A549 (cell line): ENCODE results near the gene ZPR1. TPM values are rescaled to one million over a fixed set of nuclear protein-coding genes. Genes with fewer than 3 reads are reported as not detected.

Experiments
- ATAC-seq, 2 experiments: fragments of 200-7000 bp in 1 of 2; fragments of >200 bp in 1 of 2; cut with Nextera tagmentation in 1 of 2; cut with Tn5 transposase in 1 of 2; 3 replicates each; pipeline versions ENCODE4 v1.8.0 to v1.9.1; 2018 to 2020; ENCODE audit warnings: mild to moderate bottlenecking in 1 of 2, moderate library complexity in 1 of 2
- CTCF ChIA-PET: fragments of 300-600 bp; sonication (Branson Sonifier 250); formaldehyde crosslinking; extraction: SDS; loops from one replicate; lab custom pipeline; 2021; ENCODE audit warnings: antibody characterized with exemption, inconsistent platforms; lab: Yijun Ruan, JAX
- POLR2A ChIA-PET: fragments of 350-600 bp; formaldehyde crosslinking; extraction: SDS; loops from one replicate; lab custom pipeline; 2021; ENCODE audit warnings: antibody characterized with exemption, inconsistent platforms; lab: Yijun Ruan, JAX
- DNase-seq, 2 experiments: peaks; one replicate each; pipeline versions ENCODE4 v3.0.0 to v3.0.0-alpha.2; 2011 to 2016; ENCODE audit warnings: low read depth in 1 of 2, low spot score in 1 of 2
- FAIRE-seq: peaks from 2 replicates; lab custom pipeline; 2011; peaks lifted over from hg19 to GRCh38; lab: Jason Lieb, UNC
- H3K27ac ChIP-seq, 2 experiments: fragments of >200 bp; sonication (Bioruptor Twin); formaldehyde crosslinking; 3 replicates each; pipeline ENCODE4 v1.5.1; 2016 to 2017
- H3K4me1 ChIP-seq: fragments of >200 bp; sonication (Bioruptor Twin); formaldehyde crosslinking; 3 replicates; pipeline ENCODE4 v1.6.1; 2016
- H3K4me2 ChIP-seq: fragments of >200 bp; sonication (Bioruptor Twin); formaldehyde crosslinking; 3 replicates; pipeline ENCODE4 v1.6.1; 2016
- H3K4me3 ChIP-seq: fragments of >200 bp; sonication (Bioruptor Twin); formaldehyde crosslinking; 3 replicates; pipeline ENCODE4 v1.5.1; 2016
- H3K9me3 ChIP-seq: fragments of >200 bp; sonication (Bioruptor Twin); formaldehyde crosslinking; 3 replicates; pipeline ENCODE4 v1.6.1; 2016
- CBX8 ChIP-seq: fragments of 200-600 bp; sonication (generic); IDR thresholded peaks from 2 replicates; pipeline ENCODE4 v1.6.1; 2016
- EP300 ChIP-seq, 2 experiments: fragments of >200 bp; sonication (Bioruptor Twin); formaldehyde crosslinking; IDR thresholded peaks; 2 replicates in 1 of 2; 3 replicates in 1 of 2; pipeline ENCODE4 v1.6.1; 2016 to 2017
- FOSL2 ChIP-seq, 2 experiments: fragments of 450-650 bp in 1 of 2; fragments of >200 bp in 1 of 2; sonication (Bioruptor Twin) in 1 of 2; formaldehyde crosslinking; IDR thresholded peaks; 2 replicates each; pipeline versions ENCODE4 v1.5.0 to v1.6.1; 2016 to 2020; ENCODE audit warnings: mild to moderate bottlenecking in 1 of 2, moderate library complexity in 1 of 2
- GATA3 ChIP-seq: IDR thresholded peaks from 2 replicates; pipeline ENCODE4 v1.6.1; 2012; ENCODE audit warnings: borderline replicate concordance
- HOXB13 ChIP-seq: fragments of 250-450 bp; sonication (Bioruptor Pico); IDR thresholded peaks from 2 replicates; pipeline ENCODE4 v1.5.0; 2020; ENCODE audit warnings: low read depth, mild to moderate bottlenecking, moderate library complexity
- HOXB5 ChIP-seq: fragments of 250-450 bp; sonication (Bioruptor Pico); IDR thresholded peaks from 2 replicates; pipeline ENCODE4 v1.5.0; 2020; ENCODE audit warnings: mild to moderate bottlenecking, moderate library complexity
- JUNB ChIP-seq: fragments of >200 bp; sonication (Bioruptor Twin); formaldehyde crosslinking; IDR thresholded peaks from 2 replicates; pipeline ENCODE4 v1.6.1; 2016
- MAFK ChIP-seq: fragments of 450-650 bp; IDR thresholded peaks from 2 replicates; pipeline ENCODE4 v1.6.1; 2014; ENCODE audit not compliant: partially characterized antibody
- MAZ ChIP-seq: fragments of 150-350 bp; IDR thresholded peaks from 2 replicates; pipeline ENCODE4 v1.6.1; 2014; ENCODE audit warnings: antibody characterized with exemption, low read depth, low read length, borderline replicate concordance
- NFE2L2 ChIP-seq: fragments of 150-350 bp; conservative IDR thresholded peaks from 2 replicates; pipeline ENCODE4 v1.6.1; 2014; ENCODE audit warnings: low read length
- NR3C1 ChIP-seq: fragments of >200 bp; sonication (Bioruptor Twin); formaldehyde crosslinking; IDR thresholded peaks from 3 replicates; pipeline ENCODE4 v1.6.1; 2017
- RCOR1 ChIP-seq: fragments of 150-350 bp; IDR thresholded peaks from 2 replicates; pipeline ENCODE4 v1.6.1; 2014; ENCODE audit warnings: antibody characterized with exemption, low read length, low read depth
- SREBF2 ChIP-seq: fragments of 450-650 bp; IDR thresholded peaks from 2 replicates; pipeline ENCODE4 v1.6.1; 2014; ENCODE audit warnings: mild to moderate bottlenecking, moderate library complexity
- TFCP2L1 ChIP-seq: fragments of 250-450 bp; sonication (Bioruptor Pico); IDR thresholded peaks from 2 replicates; pipeline ENCODE4 v1.5.0; 2021; ENCODE audit warnings: mild to moderate bottlenecking
- TP53 ChIP-seq: fragments of 250-450 bp; sonication (Bioruptor Pico); IDR thresholded peaks from 2 replicates; pipeline ENCODE4 v1.5.0; 2021; ENCODE audit warnings: mild to moderate bottlenecking, moderate library complexity
- ZC3H11A ChIP-seq: fragments of 450-650 bp; IDR thresholded peaks from 2 replicates; pipeline ENCODE4 v1.6.1; 2014; ENCODE audit warnings: antibody characterized with exemption, mild to moderate bottlenecking
- ZFP36 ChIP-seq: fragments of 450-650 bp; IDR thresholded peaks from 2 replicates; pipeline ENCODE4 v1.6.1; 2014; ENCODE audit warnings: borderline replicate concordance; ENCODE audit not compliant: partially characterized antibody
- ZNF302 ChIP-seq: fragments of 250-450 bp; sonication (Bioruptor Pico); IDR thresholded peaks from 2 replicates; pipeline ENCODE4 v1.9.0; 2021; ENCODE audit warnings: inconsistent platforms, mild to moderate bottlenecking, moderate library complexity
- WGBS: methylation state at CpG from one replicate; pipeline ENCODE4 v1.1.6; 2017; ENCODE audit errors: missing lambda C conversion rate; 5-methylcytosine and 5-hydroxymethylcytosine counted together
- polyA plus RNA-seq, 4 experiments: library from polyadenylated mRNA; depleted of rRNA in 3 of 4; stranded (reverse); fragments of >200 nt; fragmentation: RNase III in 1 of 4; extraction: RNeasy Plus Mini Kit Qiagen cat#74134 plus additional on column Dnase treatment in 1 of 4; gene quantifications; 2 replicates in 3 of 4; 3 replicates in 1 of 4; pipeline ENCODE4 v1.2.3, GENCODE V29; 2011 to 2017
- TF ChIP-seq, protein P1 (sequence below): fragments of 450-650 bp; IDR thresholded peaks from 2 replicates; pipeline ENCODE4 v1.6.1; 2014; ENCODE audit warnings: antibody characterized with exemption
- TF ChIP-seq, protein P2 (sequence below): IDR thresholded peaks from 2 replicates; pipeline ENCODE4 v1.6.1; 2012
- TF ChIP-seq, protein P3 (sequence below): fragments of 200-600 bp; sonication (generic); IDR thresholded peaks from 2 replicates; pipeline ENCODE4 v1.6.1; 2016; ENCODE audit warnings: antibody characterized with exemption, mild to moderate bottlenecking, moderate library complexity

Gene ZPR1
- polyA plus RNA-seq, 2 of the 4 experiments (the other 2 are of a cell fraction) = 44.1 to 65.6 TPM

- Histone ChIP-seq H3K4me1 (0 out of 3 replicates have a peak, but pooled peaks cover 3% of the 10 kb centered on the region), H3K4me3 (no peak overlapping the region), H3K4me2 (no peak overlapping the region), H3K9me3 (no peaks in the 10 kb centered on the region), H3K27ac (peak overlapping the region; percentile 16 to 58; a peak in 2 of 6 replicates)
- CTCF ChIA-PET = interaction anchor here (1.9 kb wide), 1 partner anchor 310 kb away, joined by 6 read pairs; no protein-coding TSS in a partner anchor
- no peak for ATAC-seq
- POLR2A ChIA-PET = no interaction called here
- no peak for TF ChIP-seq RCOR1
- TF ChIP-seq MAFK = peak; percentile 88
- TF ChIP-seq ZC3H11A = no peak
- TF ChIP-seq MAZ = no peak
- TF ChIP-seq NFE2L2 = peak; percentile 80
- TF ChIP-seq JUNB = no peak
- no peak for FAIRE-seq
- 75% methylated on average over 1 of the region's 1 CpG for WGBS
- DNase-seq = no peak
These were observed 8.7 kb upstream of the ZPR1 start for GRCh38 chr11:116796548-116796947.

- H3K4me2 ChIP-seq = no peak overlapping the region
- DNase-seq (no peak), FAIRE-seq (no peak), ATAC-seq (no peak)
- TF ChIP-seq CBX8 (no peak), ZFP36 (no peak)
- TF ChIP-seq, protein P1, sequence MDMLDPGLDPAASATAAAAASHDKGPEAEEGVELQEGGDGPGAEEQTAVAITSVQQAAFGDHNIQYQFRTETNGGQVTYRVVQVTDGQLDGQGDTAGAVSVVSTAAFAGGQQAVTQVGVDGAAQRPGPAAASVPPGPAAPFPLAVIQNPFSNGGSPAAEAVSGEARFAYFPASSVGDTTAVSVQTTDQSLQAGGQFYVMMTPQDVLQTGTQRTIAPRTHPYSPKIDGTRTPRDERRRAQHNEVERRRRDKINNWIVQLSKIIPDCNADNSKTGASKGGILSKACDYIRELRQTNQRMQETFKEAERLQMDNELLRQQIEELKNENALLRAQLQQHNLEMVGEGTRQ = no peak
- TF ChIP-seq, protein P2, sequence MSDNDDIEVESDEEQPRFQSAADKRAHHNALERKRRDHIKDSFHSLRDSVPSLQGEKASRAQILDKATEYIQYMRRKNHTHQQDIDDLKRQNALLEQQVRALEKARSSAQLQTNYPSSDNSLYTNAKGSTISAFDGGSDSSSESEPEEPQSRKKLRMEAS = no peak
- 86% methylated on average over 2 of the region's 2 CpGs for WGBS
- no peaks in the 10 kb centered on the region for H3K9me3 ChIP-seq
- H3K27ac ChIP-seq = no peak overlapping the region
- ChIA-PET POLR2A (no interaction called here), CTCF (interaction anchor here (0.7 to 8.8 kb wide), 5 partner anchors 31 to 431 kb away, joined by 3 to 114 read pairs (median 6); no protein-coding TSS in a partner anchor)
- H3K4me1 ChIP-seq = 0 out of 3 replicates have a peak, but pooled peaks cover 3% of the 10 kb centered on the region
- no peak overlapping the region for H3K4me3 ChIP-seq
These were observed 7.0 kb upstream of the ZPR1 start for GRCh38 chr11:116794851-116795250.

- no peak for ATAC-seq
- Histone ChIP-seq H3K4me1 (0 out of 3 replicates have a peak, but pooled peaks cover 3% of the 10 kb centered on the region), H3K4me3 (no peak overlapping the region), H3K9me3 (no peaks in the 10 kb centered on the region), H3K4me2 (no peak overlapping the region), H3K27ac (no peak overlapping the region)
- POLR2A ChIA-PET = no interaction called here
- FAIRE-seq = no peak
- WGBS = 100% methylated on average over 1 of the region's 1 CpG
- TF ChIP-seq, protein P1 = 0 out of 2 replicates have a peak, but pooled peaks have one; percentile 32
- no peak for TF ChIP-seq NR3C1
- CTCF ChIA-PET = interaction anchor here (0.7 to 8.8 kb wide), 7 partner anchors 15 to 433 kb away, joined by 3 to 114 read pairs (median 4); partner anchors contain the start of gene APOA1
- DNase-seq = peak in 1 of 2 experiments; percentile 23
These were observed 5.9 kb upstream of the ZPR1 start for GRCh38 chr11:116793772-116794097.

GRCh38 chr11:116792869-116793771 lies 5.3 kb upstream of the ZPR1 start:
- no peak overlapping the region for H3K4me3 ChIP-seq
- FAIRE-seq (no peak), DNase-seq (no peak), ATAC-seq (no peak)
- H3K4me2 ChIP-seq = no peak overlapping the region
- H3K27ac ChIP-seq = no peak overlapping the region
- no peaks in the 10 kb centered on the region for H3K9me3 ChIP-seq
- no peak for TF ChIP-seq GATA3
- TF ChIP-seq HOXB5 (CRISPR knock-in tag) = no peak
- no peak for TF ChIP-seq SREBF2
- no peak for TF ChIP-seq EP300 (IDR thresholded peaks at IDR 0.05)
- no peak for TF ChIP-seq HOXB13 (CRISPR knock-in tag)
- TF ChIP-seq FOSL2 (IDR thresholded peaks at IDR 0.05) = no peak
- TF ChIP-seq FOSL2 (CRISPR knock-in tag; IDR thresholded peaks at IDR 0.05) = no peak
- no peak for TF ChIP-seq TFCP2L1 (CRISPR knock-in tag)
- no peak for TF ChIP-seq ZNF302
- no peak for TF ChIP-seq TP53 (CRISPR knock-in tag)
- TF ChIP-seq, protein P3, sequence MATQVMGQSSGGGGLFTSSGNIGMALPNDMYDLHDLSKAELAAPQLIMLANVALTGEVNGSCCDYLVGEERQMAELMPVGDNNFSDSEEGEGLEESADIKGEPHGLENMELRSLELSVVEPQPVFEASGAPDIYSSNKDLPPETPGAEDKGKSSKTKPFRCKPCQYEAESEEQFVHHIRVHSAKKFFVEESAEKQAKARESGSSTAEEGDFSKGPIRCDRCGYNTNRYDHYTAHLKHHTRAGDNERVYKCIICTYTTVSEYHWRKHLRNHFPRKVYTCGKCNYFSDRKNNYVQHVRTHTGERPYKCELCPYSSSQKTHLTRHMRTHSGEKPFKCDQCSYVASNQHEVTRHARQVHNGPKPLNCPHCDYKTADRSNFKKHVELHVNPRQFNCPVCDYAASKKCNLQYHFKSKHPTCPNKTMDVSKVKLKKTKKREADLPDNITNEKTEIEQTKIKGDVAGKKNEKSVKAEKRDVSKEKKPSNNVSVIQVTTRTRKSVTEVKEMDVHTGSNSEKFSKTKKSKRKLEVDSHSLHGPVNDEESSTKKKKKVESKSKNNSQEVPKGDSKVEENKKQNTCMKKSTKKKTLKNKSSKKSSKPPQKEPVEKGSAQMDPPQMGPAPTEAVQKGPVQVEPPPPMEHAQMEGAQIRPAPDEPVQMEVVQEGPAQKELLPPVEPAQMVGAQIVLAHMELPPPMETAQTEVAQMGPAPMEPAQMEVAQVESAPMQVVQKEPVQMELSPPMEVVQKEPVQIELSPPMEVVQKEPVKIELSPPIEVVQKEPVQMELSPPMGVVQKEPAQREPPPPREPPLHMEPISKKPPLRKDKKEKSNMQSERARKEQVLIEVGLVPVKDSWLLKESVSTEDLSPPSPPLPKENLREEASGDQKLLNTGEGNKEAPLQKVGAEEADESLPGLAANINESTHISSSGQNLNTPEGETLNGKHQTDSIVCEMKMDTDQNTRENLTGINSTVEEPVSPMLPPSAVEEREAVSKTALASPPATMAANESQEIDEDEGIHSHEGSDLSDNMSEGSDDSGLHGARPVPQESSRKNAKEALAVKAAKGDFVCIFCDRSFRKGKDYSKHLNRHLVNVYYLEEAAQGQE = no peak
- WGBS = 64% methylated on average over 8 of the region's 8 CpGs
- 0 out of 3 replicates have a peak, but pooled peaks cover 6% of the 10 kb centered on the region for H3K4me1 ChIP-seq
- CTCF ChIA-PET = interaction anchor here (0.7 to 8.8 kb wide), 8 partner anchors 15 to 433 kb away, joined by 3 to 114 read pairs (median 4); partner anchors contain the start of gene APOA1
- POLR2A ChIA-PET = no interaction called here
